Non-pigmented ciliary epithelial cell (primary cell): ENCODE results near the gene EFNA1.

Source experiments
- DNase-seq: peaks from one replicate; pipeline ENCODE4 v3.0.0-alpha.2; 2010; ENCODE audit warnings: low read depth

EFNA1 gene

DNA sequence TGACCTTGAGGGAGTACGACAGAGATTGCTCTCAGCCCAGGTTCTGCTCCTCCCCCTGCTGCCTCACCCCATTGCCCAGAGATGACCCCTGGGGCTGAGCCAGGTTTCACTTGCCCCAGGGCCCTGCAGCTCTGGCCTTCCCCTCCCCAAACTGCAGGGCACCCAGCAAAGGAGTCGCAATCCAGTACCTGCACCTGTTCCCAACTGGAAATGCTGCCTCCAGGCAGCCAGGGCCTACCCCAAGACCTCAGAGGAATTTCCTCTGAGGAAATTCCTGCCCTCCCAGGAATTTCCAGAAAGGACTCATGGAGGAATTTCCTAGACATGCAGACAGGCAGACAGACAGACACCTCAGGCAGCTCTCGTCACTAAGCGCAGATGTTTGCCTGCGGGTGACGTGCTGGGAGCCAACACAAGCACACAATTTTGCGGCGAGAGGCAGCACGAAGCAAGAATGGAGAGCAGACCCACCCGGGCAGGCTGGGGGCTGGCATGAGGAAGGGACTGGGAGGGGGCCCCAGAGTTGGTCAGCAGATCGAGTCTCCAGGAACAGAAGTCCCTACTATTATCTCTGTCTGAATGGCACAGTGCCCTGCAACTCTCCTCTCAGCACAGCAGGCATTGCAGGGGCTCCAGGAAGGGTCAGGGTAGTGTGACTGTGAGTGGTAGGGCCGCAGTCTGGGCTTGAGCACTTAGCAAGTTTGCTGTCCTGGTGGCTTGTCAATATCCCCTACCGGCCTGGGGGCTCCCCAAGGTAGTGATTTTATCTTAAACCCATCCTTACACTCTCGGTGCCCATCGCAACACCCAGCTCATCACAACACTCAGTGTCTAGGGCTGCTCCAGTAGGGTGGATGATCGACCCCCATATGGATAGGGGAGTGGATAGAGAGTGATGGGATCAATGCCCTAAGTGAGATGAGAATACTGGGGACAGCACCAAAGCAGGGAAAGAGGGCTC, 2.9 kb upstream of the EFNA1 start:
- no peak for DNase-seq

- DNase-seq = no peak
Observed at GRCh38 chr1:155125511-155125945, 2.1 kb upstream of the EFNA1 start.

GRCh38 chr1:155125946-155126555, 1.6 kb upstream of the EFNA1 start:
- no peak for DNase-seq

GRCh38 chr1:155126556-155127104, 1.0 kb upstream of the EFNA1 start:
- no peak for DNase-seq

DNA sequence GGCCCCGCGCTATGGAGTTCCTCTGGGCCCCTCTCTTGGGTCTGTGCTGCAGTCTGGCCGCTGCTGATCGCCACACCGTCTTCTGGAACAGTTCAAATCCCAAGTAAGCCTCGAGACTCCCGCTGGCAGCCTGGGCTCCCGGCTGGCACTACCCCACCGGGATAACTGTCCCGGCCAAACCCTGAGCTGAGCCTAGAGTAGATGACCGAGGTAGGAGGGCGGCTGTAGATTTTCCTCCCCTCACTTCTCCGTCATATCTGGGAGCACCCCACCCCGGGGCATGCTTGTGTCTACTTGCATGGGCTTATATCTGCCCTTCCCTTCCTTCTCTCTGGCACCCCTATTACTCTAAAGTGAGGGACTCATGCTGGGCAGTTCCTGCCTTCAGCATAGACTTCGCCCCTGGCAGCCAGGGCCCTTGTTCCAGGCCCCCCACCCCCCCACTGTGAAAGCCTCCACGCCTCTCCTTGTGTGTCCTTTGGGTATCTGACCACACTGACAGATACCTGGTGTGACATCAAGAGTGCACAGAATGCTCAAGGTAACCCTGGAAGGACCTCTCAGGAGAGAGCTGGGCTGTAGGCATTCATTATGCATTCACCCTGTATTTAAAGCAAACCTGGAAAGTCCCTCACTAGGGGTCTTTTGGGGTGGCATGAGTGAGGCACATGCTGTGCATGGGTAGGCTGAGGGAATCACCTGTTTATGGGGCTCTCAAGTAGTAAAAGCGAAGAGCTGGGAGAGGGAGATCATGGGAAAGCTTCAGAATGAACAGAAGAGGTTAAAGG, 485 bp downstream of the EFNA1 start:
- no peak for DNase-seq

DNA sequence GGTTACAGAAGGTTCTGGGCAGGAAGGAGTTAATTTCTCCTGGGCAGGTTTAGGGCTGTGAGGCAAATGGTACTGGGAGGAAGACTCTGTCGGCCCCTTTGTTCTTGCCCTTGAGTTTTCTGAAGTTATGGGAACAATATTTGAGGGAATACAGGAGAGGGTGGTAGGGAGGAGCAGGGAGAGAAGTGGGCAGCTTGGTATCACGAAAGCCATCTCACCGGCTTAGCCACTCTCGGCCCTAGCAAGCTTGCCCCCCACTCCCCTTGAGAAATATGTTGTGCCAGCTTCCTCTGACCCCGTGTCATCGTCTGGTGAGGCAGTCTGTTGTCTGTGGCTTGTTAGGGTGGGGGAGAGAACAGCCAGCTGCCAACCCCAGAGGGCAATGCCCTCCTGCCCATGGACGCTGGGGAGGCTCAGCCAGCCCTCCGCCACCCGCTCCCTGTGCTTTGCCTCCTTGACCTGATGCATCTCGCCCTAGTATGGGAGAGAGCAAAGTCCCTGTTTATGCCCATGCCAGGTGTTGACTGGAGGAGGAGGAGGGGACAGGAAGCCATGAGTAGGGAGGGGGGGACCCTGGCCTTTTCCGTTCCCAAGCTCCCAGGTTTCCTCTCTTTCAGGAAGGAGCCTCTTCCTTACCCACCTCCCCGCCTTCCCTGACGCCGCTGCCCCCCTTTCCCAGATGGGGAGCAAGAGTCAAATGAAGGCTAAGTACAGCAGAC, 1.2 kb downstream of the EFNA1 start:
- DNase-seq = no peak

- no peak for DNase-seq
Observed at GRCh38 chr1:155130272-155131006, 2.8 kb downstream of the EFNA1 start.

DNA sequence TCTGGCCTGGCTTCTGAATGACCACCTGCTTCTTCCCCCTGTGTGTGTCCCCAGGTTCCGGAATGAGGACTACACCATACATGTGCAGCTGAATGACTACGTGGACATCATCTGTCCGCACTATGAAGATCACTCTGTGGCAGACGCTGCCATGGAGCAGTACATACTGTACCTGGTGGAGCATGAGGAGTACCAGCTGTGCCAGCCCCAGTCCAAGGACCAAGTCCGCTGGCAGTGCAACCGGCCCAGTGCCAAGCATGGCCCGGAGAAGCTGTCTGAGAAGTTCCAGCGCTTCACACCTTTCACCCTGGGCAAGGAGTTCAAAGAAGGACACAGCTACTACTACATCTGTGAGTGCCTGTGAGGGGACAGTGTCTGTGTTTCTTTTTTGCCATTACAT, 3.6 kb downstream of the EFNA1 start:
- DNase-seq = no peak

DNA sequence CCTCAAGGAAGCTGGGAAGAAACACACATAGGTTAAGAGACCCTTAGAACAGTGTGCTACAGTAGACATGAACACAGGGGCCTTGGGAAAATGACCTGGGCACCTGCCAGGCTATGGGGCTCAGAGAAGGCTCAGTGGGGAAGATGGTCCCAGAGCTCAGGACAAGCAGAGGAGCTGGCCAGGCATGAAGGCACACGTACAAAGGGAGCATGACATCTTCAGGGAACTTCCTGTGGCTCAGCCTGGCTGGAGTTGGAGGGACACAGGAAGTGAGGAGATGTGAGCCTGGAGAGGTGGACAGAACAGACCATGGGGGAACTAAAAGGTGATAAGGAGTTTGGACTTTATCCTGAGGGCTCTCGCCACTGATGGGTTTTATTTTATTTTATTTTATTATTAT, 4.2 kb downstream of the EFNA1 start:
- DNase-seq = no peak

GRCh38 chr1:155133799-155134281, 6.2 kb downstream of the EFNA1 start:
- no peak for DNase-seq

GRCh38 chr1:155134322-155134721, 6.6 kb downstream of the EFNA1 start:
- DNase-seq = no peak

- peak; percentile 90 for DNase-seq
Observed at GRCh38 chr1:155134880-155135414, 7.3 kb downstream of the EFNA1 start.

- DNase-seq = peak; percentile 55
Observed at GRCh38 chr1:155135415-155136028, 7.8 kb downstream of the EFNA1 start, which contains the start of gene SLC50A1. Gene SLC50A1 (plus strand): TSS chr1:155135852. CDS start chr1:155135912, 60 bp downstream.

GRCh38 chr1:155136748-155137147, 9.1 kb downstream of the EFNA1 start:
- no peak for DNase-seq

- DNase-seq = no peak
Observed at GRCh38 chr1:155137154-155137949, 9.7 kb downstream of the EFNA1 start.

GRCh38 chr1:155139895-155140629, 12.4 kb downstream of the EFNA1 start, which contains the start of gene DPM3:
Gene DPM3 (minus strand): TSS chr1:155140531. CDS start chr1:155140240, 291 bp downstream.
- DNase-seq = no peak

GRCh38 chr1:155140630-155140953, 12.9 kb downstream of the EFNA1 start:
- no peak for DNase-seq

DNA sequence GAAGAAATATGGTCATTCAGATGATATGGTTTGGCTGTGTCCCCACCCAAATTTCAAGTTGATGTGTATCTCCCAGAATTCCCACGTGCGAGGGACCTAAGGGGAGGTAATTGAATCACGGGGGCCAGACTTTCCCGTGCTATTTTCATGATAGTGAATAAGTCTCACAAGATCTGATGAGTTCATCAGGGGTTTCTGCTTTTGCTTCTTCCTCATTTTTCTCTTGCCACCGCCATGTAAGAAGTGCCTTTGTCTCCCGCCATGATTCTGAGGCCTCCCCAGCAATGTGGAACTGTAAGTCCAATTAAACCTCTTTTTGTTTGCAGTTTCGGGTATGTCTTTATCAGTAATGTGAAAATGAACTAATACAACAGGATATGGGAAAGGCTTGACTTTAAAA, 14.1 kb downstream of the EFNA1 start:
- no peak for DNase-seq
